HEK293 (cell line): ENCODE results near the gene TEX261.

Experiments used
- CTCF ChIP-seq: fragments of 450-650 bp; formaldehyde crosslinking; IDR thresholded peaks from 2 replicates; pipeline ENCODE4 v1.5.1; 2016; ENCODE audit warnings: missing biosample characterization, missing genetic modification characterization
- PBX3 ChIP-seq: sonication (generic); formaldehyde crosslinking; IDR thresholded peaks from 2 replicates; pipeline ENCODE4 v1.8.1; 2022; ENCODE audit warnings: mild to moderate bottlenecking, moderate library complexity, missing genetic modification reagents
- PRDM4 ChIP-seq: fragments of 450-650 bp; formaldehyde crosslinking; IDR thresholded peaks from 2 replicates; pipeline ENCODE4 v1.5.1; 2017; ENCODE audit warnings: missing biosample characterization, missing genetic modification characterization
- REPIN1 ChIP-seq: fragments of 450-650 bp; formaldehyde crosslinking; IDR thresholded peaks from 2 replicates; pipeline ENCODE4 v1.5.1; 2017; ENCODE audit warnings: missing biosample characterization, missing genetic modification characterization, low read depth
- YY1 ChIP-seq: fragments of 450-650 bp; formaldehyde crosslinking; IDR thresholded peaks from 2 replicates; pipeline ENCODE4 v1.5.1; 2018; ENCODE audit warnings: missing biosample characterization, missing genetic modification characterization
- YY2 ChIP-seq: fragments of 450-650 bp; formaldehyde crosslinking; IDR thresholded peaks from 2 replicates; pipeline ENCODE4 v1.5.1; 2016; ENCODE audit warnings: missing biosample characterization, missing genetic modification characterization
- ZEB2 ChIP-seq: fragments of 450-650 bp; formaldehyde crosslinking; IDR thresholded peaks from 2 replicates; pipeline ENCODE4 v1.5.1; 2016; ENCODE audit warnings: missing biosample characterization, missing genetic modification characterization
- ZNF114 ChIP-seq: fragments of 450-650 bp; formaldehyde crosslinking; IDR thresholded peaks from 2 replicates; pipeline ENCODE4 v1.5.0; 2017; ENCODE audit warnings: missing biosample characterization, missing genetic modification characterization
- ZNF121 ChIP-seq: fragments of 450-650 bp; formaldehyde crosslinking; IDR thresholded peaks from 2 replicates; pipeline ENCODE4 v1.5.1; 2016; ENCODE audit warnings: missing biosample characterization, missing genetic modification characterization
- ZNF24 ChIP-seq: fragments of 450-650 bp; formaldehyde crosslinking; IDR thresholded peaks from 2 replicates; pipeline ENCODE4 v1.5.1; 2016; ENCODE audit warnings: missing biosample characterization, missing genetic modification characterization
- ZNF747 ChIP-seq: fragments of 450-650 bp; formaldehyde crosslinking; IDR thresholded peaks from 2 replicates; pipeline ENCODE4 v1.5.1; 2016; ENCODE audit warnings: missing biosample characterization, missing genetic modification characterization
- ZNF768 ChIP-seq: fragments of 450-650 bp; formaldehyde crosslinking; IDR thresholded peaks from 2 replicates; pipeline ENCODE4 v1.5.1; 2018; ENCODE audit warnings: missing biosample characterization, mild to moderate bottlenecking, missing genetic modification characterization

GRCh38 chr2:70985956-70986355 is 8.7 kb downstream of the TEX261 start:
- no peak for TF ChIP-seq CTCF (tag by site-specific recombination)
- TF ChIP-seq YY2 (tag by site-specific recombination) = no peak
- no peak for TF ChIP-seq ZEB2
- no peak for TF ChIP-seq PBX3
- no peak for TF ChIP-seq REPIN1 (tag by site-specific recombination)
- TF ChIP-seq ZNF747 (tag by site-specific recombination) = no peak
- TF ChIP-seq ZNF24 (tag by site-specific recombination) = no peak
- TF ChIP-seq ZNF768 = no peak
- TF ChIP-seq ZNF114 (tag by site-specific recombination) = no peak
- TF ChIP-seq YY1 (tag by site-specific recombination) = no peak
- no peak for TF ChIP-seq ZNF121 (tag by site-specific recombination)
- no peak for TF ChIP-seq PRDM4 (tag by site-specific recombination)
